GM21515 (cell line): ENCODE data around the gene FNDC3B.

Source experiments
- ATAC-seq: cut with Tn5 transposase; IDR thresholded peaks from one replicate; pipeline ENCODE4 v1.9.1; 2021; ENCODE audit not compliant: unreplicated experiment

FNDC3B gene

GRCh38 chr3:172163320-172163719 lies 123.9 kb downstream of the FNDC3B start:
- no peak for ATAC-seq

GRCh38 chr3:172164620-172165362 lies 125.4 kb downstream of the FNDC3B start:
- no peak for ATAC-seq

- ATAC-seq: no peak
Measured at GRCh38 chr3:172166261-172166660, 126.9 kb downstream of the FNDC3B start.

- no peak for ATAC-seq
Measured at GRCh38 chr3:172166890-172167289, 127.5 kb downstream of the FNDC3B start.

DNA sequence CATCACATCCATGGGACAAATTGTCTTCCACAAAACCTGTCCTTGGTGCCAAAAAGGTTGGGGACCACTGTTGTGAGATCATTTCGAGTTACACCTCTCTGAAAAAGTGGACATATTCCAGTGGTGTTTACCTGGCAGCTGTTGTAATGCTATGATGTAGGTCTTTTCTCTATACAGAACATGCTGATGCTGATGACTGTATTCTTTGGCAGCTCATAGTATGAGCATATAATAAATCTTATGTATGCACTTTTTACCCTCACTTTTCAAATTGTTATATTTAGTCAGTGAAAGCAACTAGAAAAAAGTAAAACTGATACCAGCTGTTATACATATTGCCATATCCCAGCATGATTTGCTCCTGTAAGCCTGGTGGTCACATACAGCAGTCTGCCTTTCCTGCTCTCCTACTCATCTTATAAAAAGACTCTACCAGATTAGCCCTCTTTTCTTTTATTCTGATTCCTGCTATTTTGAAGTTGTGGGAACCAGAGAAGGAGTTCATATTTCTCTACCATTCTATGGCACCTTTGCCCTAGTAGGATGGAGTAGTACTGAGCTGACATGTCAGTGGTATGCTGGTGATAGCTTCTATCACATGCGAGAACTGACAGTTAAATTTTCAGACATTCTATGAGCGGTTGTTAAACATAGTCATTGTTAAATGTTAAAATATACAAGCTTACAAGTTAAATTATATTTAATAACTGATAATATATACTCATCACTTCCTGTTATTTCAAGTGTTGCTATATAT lies 128.7 kb downstream of the FNDC3B start:
- ATAC-seq: no peak

GRCh38 chr3:172170073-172170709 lies 130.8 kb downstream of the FNDC3B start:
- no peak for ATAC-seq

DNA sequence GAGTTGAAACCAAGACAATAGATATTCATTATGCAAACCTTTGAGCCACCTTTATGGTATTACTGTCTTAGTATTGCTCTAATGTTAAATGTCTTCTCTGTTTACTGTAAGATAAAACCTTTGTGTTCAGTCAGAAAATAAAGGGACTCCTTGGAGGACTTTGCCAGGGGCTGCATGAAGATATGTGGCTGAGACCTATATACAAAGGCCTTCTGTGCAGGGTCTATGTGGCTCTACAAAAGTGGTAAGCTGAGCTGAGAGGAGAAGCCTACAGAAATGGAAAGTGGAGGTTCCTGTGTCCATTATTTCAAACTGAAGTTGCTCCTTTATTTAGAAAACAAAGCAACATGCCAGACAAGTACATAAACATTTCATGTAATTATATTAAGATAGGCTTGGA lies 131.5 kb downstream of the FNDC3B start:
- ATAC-seq: no peak

DNA sequence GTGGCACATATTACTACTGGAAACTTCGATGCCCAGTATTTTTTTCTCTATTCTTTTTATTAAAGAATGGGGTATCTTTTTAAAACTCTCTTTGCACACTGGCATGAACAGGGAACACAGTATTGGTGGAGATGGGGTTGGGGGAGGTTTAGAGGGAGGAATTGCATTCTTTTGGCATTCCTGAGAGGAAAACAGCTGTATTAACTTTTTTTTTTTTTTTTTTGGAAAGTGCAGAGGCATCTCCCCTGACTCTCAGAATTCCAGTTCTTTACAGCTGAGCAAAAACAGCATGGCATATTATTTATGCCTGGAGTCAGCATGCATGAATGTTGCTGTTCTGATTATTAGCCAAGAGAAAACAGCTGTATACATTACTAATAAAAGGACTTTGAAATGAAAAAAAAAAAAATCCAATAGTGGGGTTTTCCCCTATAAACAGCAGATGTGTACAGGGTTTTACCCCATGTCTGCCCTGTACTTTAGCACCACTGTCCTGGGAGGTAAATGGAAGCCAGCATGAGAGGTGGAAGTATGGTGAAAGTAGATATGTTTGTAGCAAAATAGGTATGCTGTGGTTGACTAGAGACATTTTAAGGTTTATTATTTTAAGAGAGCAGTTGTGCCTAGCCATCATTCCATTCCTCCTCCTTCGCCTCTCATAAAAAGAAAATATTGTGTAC lies 132.2 kb downstream of the FNDC3B start:
- no peak for ATAC-seq

DNA sequence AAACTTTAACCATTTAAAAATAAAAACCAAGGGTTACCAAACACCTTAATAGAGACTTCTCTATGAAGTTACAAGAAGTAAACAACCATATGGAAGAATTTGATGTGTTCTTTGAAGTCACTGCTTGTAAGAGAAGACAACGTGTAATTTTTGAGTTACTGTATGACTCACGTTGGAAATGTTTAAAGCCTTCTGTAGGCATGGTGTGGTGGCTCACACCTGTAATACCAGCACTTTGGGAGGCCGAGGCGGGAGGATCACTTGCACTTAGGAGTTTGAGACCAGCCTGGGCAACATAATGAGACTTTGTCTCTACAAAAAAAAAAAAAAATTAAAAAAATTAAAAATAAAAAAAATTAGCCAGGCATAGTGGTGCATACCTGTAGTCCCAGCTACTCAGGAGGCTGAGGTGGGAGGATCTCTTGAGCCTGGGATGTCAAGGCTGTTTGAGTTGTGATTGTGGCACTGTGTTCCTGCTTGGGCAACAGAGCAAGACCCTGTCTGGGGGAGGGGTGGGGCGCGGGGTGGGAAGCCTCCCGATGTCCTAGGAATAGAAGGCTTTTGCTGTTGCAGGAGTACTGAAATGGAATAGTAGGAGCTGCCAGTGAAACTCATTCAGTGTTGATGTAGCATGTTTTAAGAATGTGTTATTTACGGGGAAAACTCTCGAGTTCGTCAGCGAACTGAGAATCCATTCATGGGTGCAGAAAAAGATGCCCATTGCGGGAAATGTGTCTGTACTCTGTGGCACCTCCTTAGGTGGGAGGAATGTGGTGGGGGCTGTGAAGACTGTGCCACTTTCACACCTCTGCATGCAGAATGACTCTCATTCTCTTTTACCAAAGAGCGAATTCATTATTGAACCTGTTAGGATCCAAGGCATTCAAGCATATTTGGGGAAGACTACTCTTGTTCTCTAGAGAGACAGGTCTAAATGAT lies 134.2 kb downstream of the FNDC3B start:
- no peak for ATAC-seq

GRCh38 chr3:172174513-172175253 lies 135.3 kb downstream of the FNDC3B start:
- ATAC-seq: no peak

GRCh38 chr3:172175254-172175599 lies 135.8 kb downstream of the FNDC3B start:
- no peak for ATAC-seq

GRCh38 chr3:172176061-172176770 lies 136.8 kb downstream of the FNDC3B start:
- ATAC-seq: no peak

GRCh38 chr3:172177046-172177445 lies 137.7 kb downstream of the FNDC3B start:
- ATAC-seq: no peak

- no peak for ATAC-seq
Measured at GRCh38 chr3:172177803-172178316, 138.5 kb downstream of the FNDC3B start.

DNA sequence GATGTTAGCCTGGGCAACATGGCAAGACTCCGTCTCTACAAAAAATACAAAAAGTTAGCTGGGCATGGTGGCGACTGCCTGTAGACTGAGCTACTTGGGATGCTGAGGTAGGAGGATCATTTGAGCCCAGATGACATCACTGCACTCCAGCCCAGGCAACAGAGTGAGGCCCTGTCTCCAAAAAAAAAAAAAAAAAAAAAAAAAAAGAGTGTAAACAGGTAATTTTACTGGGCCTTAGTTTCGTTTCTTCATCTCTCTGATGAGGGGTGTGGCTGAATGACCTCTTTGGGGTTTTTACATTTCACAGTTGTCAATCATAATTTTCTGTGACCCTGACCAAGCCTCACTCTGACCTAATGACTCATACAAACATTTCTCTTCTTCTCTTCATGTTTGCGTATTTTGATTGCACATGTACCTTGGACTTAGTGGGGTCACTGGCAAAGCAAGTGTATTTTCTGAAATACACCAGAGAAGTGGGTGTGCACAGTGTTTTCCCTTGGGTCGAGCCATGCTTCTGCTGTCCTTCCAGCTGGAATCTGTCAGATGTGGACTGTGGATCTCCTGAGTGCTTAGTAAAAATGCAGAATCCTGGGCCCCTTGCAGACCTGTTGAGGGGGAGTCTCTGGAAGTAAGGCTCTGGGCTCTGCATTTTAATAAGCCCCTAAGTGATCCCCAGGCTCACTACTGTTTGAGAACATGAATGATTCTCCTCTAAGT lies 140.5 kb downstream of the FNDC3B start:
- no peak for ATAC-seq

GRCh38 chr3:172180473-172180872 lies 141.1 kb downstream of the FNDC3B start:
- no peak for ATAC-seq

DNA sequence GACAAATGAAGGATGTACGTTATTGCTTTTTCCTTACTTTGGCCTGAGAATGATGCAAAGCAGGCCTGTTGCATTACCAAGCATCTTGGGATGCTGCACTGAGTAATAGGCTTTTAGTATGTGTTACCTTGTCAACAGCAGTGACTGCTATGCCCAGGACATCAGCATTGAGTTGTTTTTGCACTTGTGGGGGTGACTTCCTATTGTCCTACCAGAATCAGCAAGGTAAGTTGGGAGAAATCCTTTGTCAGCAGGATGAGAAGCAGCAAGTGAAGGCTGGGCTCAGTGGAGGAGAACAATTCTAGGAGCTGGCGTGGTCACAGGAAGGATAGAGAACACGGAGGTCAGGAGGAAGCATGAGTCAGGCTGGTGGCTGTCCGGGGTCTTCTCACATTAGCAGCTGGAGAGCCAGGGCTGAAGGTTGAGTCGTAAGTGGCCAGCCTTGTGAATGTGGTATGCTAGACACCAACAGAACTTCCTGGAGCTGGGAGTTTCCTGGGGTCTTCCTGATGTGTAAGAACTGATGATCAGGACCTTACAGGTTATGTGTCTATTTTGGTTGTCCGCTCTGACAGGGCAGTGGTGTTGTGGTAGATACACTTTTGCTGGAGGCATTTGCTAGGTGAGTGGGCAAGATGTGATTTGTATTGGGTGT lies 142.7 kb downstream of the FNDC3B start:
- no peak for ATAC-seq

DNA sequence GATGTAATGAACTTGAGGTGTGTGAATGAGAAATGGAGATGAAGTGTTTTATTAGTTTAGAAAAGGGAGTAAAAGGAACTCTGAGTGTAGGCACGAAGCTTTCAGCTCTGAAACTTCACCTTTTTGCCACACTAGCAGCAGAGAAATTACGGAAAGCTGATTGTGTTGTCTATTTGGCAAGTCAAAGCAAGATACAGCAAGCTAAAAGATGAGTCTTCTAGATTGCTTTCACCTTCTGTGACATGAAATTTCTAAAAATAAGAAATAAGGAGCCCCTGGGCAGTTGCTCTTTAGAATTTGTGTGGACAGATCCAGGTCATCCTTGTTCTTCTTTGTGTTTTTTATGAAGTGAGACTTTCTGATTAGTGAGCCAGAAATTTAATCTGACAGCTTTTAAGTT lies 143.4 kb downstream of the FNDC3B start:
- ATAC-seq: no peak
